IMR-90 (cell line): ENCODE data around the gene MYO1D. TPM values are rescaled to one million over a fixed set of nuclear protein-coding genes. Genes with fewer than 3 reads are reported as not detected.

ENCODE experiments used
- ATAC-seq: fragments of 200-7000 bp; cut with Tn5 transposase; 2 replicates; pipeline ENCODE4 v1.9.1; 2020; ENCODE audit warnings: low read depth, mild to moderate bottlenecking, moderate library complexity
- BruUV-seq: library from RNA; stranded (reverse); fragments of 400-500 nt; replicated peaks from 2 replicates; lab custom pipeline; 2021; lab: Mats Ljungman, UMichigan
- CTCF ChIA-PET: fragments of 300-600 bp; formaldehyde crosslinking; extraction: SDS; loops from one replicate; lab custom pipeline; 2021; ENCODE audit warnings: antibody characterized with exemption; lab: Yijun Ruan, JAX
- POLR2A ChIA-PET: fragments of 300-600 bp; sonication (Branson Sonifier 250); formaldehyde crosslinking; loops from one replicate; lab custom pipeline; 2022; ENCODE audit warnings: antibody characterized with exemption; ENCODE audit not compliant: unreplicated experiment; lab: Charles Lee
- DNase-seq: peaks from one replicate; pipeline ENCODE4 v3.0.0; 2013
- H2AFZ ChIP-seq: replicated peaks from 2 replicates; pipeline ENCODE3; 2013; ENCODE audit warnings: low read length, mild to moderate bottlenecking; ENCODE audit not compliant: poor library complexity
- H2AK5ac ChIP-seq: 2 replicates; pipeline ENCODE4 v1.6.1; 2013; ENCODE audit warnings: low read depth, low read length, inconsistent platforms
- H2AK9ac ChIP-seq: replicated peaks from 2 replicates; pipeline ENCODE3; 2013; ENCODE audit warnings: mild to moderate bottlenecking, low read depth, low read length, moderate library complexity; ENCODE audit not compliant: poor library complexity
- H2BK120ac ChIP-seq: 2 replicates; pipeline ENCODE4 v1.6.1; 2013; ENCODE audit warnings: low read depth, low read length, inconsistent platforms
- H2BK15ac ChIP-seq: 3 replicates; pipeline ENCODE4 v1.6.1; 2013; ENCODE audit warnings: low read depth, low read length, inconsistent platforms
- H2BK20ac ChIP-seq: 2 replicates; pipeline ENCODE4 v1.6.1; 2013; ENCODE audit warnings: low read depth, mild to moderate bottlenecking, inconsistent platforms, low read length, moderate library complexity
- H2BK5ac ChIP-seq: 2 replicates; pipeline ENCODE4 v1.6.1; 2013; ENCODE audit warnings: mild to moderate bottlenecking, low read depth, low read length, inconsistent platforms; ENCODE audit not compliant: poor library complexity, severe bottlenecking
- H3K14ac ChIP-seq: replicated peaks from 2 replicates; pipeline ENCODE4 v1.6.1; 2013; ENCODE audit warnings: low read depth, low read length, inconsistent platforms
- H3K18ac ChIP-seq: 2 replicates; pipeline ENCODE4 v1.6.1; 2013; ENCODE audit warnings: low read depth, low read length, control low read depth
- H3K23ac ChIP-seq: 2 replicates; pipeline ENCODE4 v1.6.1; 2013; ENCODE audit warnings: low read depth, low read length, inconsistent platforms
- H3K27ac ChIP-seq: 2 replicates; pipeline ENCODE4 v1.5.1; 2013; ENCODE audit warnings: mild to moderate bottlenecking, control low read depth, low read length; ENCODE audit not compliant: insufficient read depth
- H3K27me3 ChIP-seq: 2 replicates; pipeline ENCODE4 v1.6.1; 2013; ENCODE audit warnings: low read length; ENCODE audit not compliant: control insufficient read depth, insufficient read depth
- H3K36me3 ChIP-seq: 2 replicates; pipeline ENCODE4 v1.6.1; 2013; ENCODE audit warnings: low read length, mixed read lengths; ENCODE audit not compliant: control insufficient read depth, insufficient read depth
- H3K4ac ChIP-seq: 2 replicates; pipeline ENCODE4 v1.6.1; 2013; ENCODE audit warnings: low read depth, low read length, inconsistent platforms
- H3K4me1 ChIP-seq: 2 replicates; pipeline ENCODE4 v1.6.1; 2013; ENCODE audit warnings: low read length, mixed read lengths; ENCODE audit not compliant: control insufficient read depth, insufficient read depth
- H3K4me2 ChIP-seq: 2 replicates; pipeline ENCODE4 v1.6.1; 2013; ENCODE audit warnings: low read depth, mild to moderate bottlenecking, control low read depth, low read length, moderate library complexity
- H3K4me3 ChIP-seq: 2 replicates; pipeline ENCODE4 v1.5.1; 2013; ENCODE audit warnings: low read depth, mild to moderate bottlenecking, control low read depth, low read length, moderate library complexity; ENCODE audit not compliant: insufficient read depth
- H3K56ac ChIP-seq: 2 replicates; pipeline ENCODE4 v1.6.1; 2013; ENCODE audit warnings: low read length, inconsistent platforms; ENCODE audit not compliant: insufficient read depth; ENCODE audit errors: extremely low read depth
- H3K79me1 ChIP-seq, 2 experiments: 2 replicates each; pipeline ENCODE4 v1.6.1; 2013; ENCODE audit warnings: low read length in 2 of 2, inconsistent platforms in 1 of 2, low read depth in 1 of 2
- H3K9ac ChIP-seq: 2 replicates; pipeline ENCODE4 v1.6.1; 2013; ENCODE audit warnings: low read depth, low read length, control low read depth
- H3K9me1 ChIP-seq: 2 replicates; pipeline ENCODE4 v1.6.1; 2013; ENCODE audit warnings: low read length, inconsistent platforms; ENCODE audit not compliant: insufficient read depth
- H3K9me3 ChIP-seq: 2 replicates; pipeline ENCODE4 v1.6.1; 2013; ENCODE audit warnings: low read length; ENCODE audit not compliant: control insufficient read depth, insufficient read depth
- H4K20me1 ChIP-seq: 2 replicates; pipeline ENCODE4 v1.6.1; 2013; ENCODE audit warnings: low read length, inconsistent platforms; ENCODE audit not compliant: insufficient read depth
- H4K5ac ChIP-seq: 2 replicates; pipeline ENCODE4 v1.6.1; 2013; ENCODE audit warnings: mild to moderate bottlenecking, low read depth, low read length, control low read depth
- H4K8ac ChIP-seq, 2 experiments: 2 replicates each; pipeline ENCODE4 v1.6.1; 2013; ENCODE audit warnings: low read depth in 2 of 2, low read length in 2 of 2, control low read depth in 1 of 2, inconsistent platforms in 1 of 2
- H4K91ac ChIP-seq: 2 replicates; pipeline ENCODE4 v1.6.1; 2013; ENCODE audit warnings: low read depth, low read length, inconsistent platforms; ENCODE audit not compliant: insufficient read depth
- BHLHE40 ChIP-seq: fragments of 150-350 bp; IDR thresholded peaks from 2 replicates; pipeline ENCODE4 v1.6.1; 2016; ENCODE audit warnings: mild to moderate bottlenecking, low read depth, low read length
- CEBPB ChIP-seq: IDR thresholded peaks from 2 replicates; pipeline ENCODE4 v1.6.1; 2012; ENCODE audit warnings: low read depth, low read length, improper control_type of control experiment
- CHD1 ChIP-seq: IDR thresholded peaks from 2 replicates; pipeline ENCODE4 v1.6.1; 2012; ENCODE audit warnings: low read depth, low read length, improper control_type of control experiment
- FOS ChIP-seq: fragments of 150-350 bp; IDR thresholded peaks from 2 replicates; pipeline ENCODE4 v1.6.1; 2016; ENCODE audit warnings: low read depth, low read length
- MAFK ChIP-seq: IDR thresholded peaks from 2 replicates; pipeline ENCODE4 v1.6.1; 2012; ENCODE audit warnings: low read depth, low read length, improper control_type of control experiment
- MAZ ChIP-seq: IDR thresholded peaks from 2 replicates; pipeline ENCODE4 v1.6.1; 2012; ENCODE audit warnings: low read depth, mild to moderate bottlenecking, low read length, improper control_type of control experiment, moderate library complexity, borderline replicate concordance
- MXI1 ChIP-seq: IDR thresholded peaks from 2 replicates; pipeline ENCODE4 v1.6.1; 2012; ENCODE audit warnings: low read depth, mild to moderate bottlenecking, low read length, moderate library complexity, borderline replicate concordance
- NFE2L2 ChIP-seq: fragments of 150-350 bp; IDR thresholded peaks from 2 replicates; pipeline ENCODE4 v1.6.1; 2016; ENCODE audit warnings: low read depth, mild to moderate bottlenecking, low read length
- POLR2A ChIP-seq: IDR thresholded peaks from 2 replicates; pipeline ENCODE4 v1.6.1; 2012; ENCODE audit warnings: mild to moderate bottlenecking, low read depth, low read length
- RAD21 ChIP-seq: IDR thresholded peaks from 2 replicates; pipeline ENCODE4 v1.6.1; 2012; ENCODE audit warnings: low read length, improper control_type of control experiment
- RFX5 ChIP-seq: IDR thresholded peaks from 2 replicates; pipeline ENCODE4 v1.8.0; 2012; ENCODE audit warnings: low read depth, mild to moderate bottlenecking, low read length, moderate library complexity
- SMC3 ChIP-seq: fragments of 150-350 bp; IDR thresholded peaks from 2 replicates; pipeline ENCODE4 v1.6.1; 2016; ENCODE audit warnings: low read depth, mild to moderate bottlenecking, antibody characterized with exemption, low read length, moderate library complexity
- whole genome bisulfite sequencing, 2 experiments: methylation state at CpG; one replicate each; pipeline versions ENCODE4 v1.1.5 to v1.1.7; 2013; ENCODE audit warnings: missing lambda C conversion rate in 2 of 2; ENCODE audit not compliant: insufficient read length in 1 of 2; ENCODE audit errors: extremely low coverage in 2 of 2; 5-methylcytosine and 5-hydroxymethylcytosine counted together
- dilution Hi-C: fragments of 300-500 bp; cut with HindIII; formaldehyde crosslinking; loops from one replicate; pipeline ENCODE4 v1.14.3; 2018; ENCODE audit warnings: low sequenced_read_pairs; ENCODE audit not compliant: unreplicated experiment
- in situ Hi-C: fragments of 300-500 bp; cut with MboI; formaldehyde crosslinking; loops from 3 replicates; pipeline ENCODE4 v1.14.3; 2019; ENCODE audit warnings: low sequenced_read_pairs, inconsistent platforms, mixed read lengths
- intact Hi-C: fragments of 100-400 bp; cut with micrococcal nuclease; formaldehyde crosslinking; loops from 2 replicates; pipeline ENCODE4 v1.10.0; 2022
- polyA plus RNA-seq, 3 experiments: library from polyadenylated mRNA; depleted of rRNA; stranded (reverse); fragments of >200 nt; gene quantifications; 2 replicates each; pipeline ENCODE4 v1.2.3, GENCODE V29; 2012; ENCODE audit warnings: low replicate concordance in 1 of 3
- total RNA-seq: library from RNA; depleted of rRNA; stranded (reverse); fragments of >200 nt; gene quantifications from 2 replicates; pipeline ENCODE4 v1.2.3, GENCODE V29; 2012
- TF ChIP-seq, protein P1 (sequence below): conservative IDR thresholded peaks from 2 replicates; pipeline ENCODE4 v1.5.1; 2012; ENCODE audit warnings: mild to moderate bottlenecking, low read depth, low read length, improper control_type of control experiment
- TF ChIP-seq, protein P2 (sequence below): fragments of 150-350 bp; IDR thresholded peaks from 2 replicates; pipeline ENCODE4 v1.6.1; 2016; ENCODE audit warnings: low read depth, mild to moderate bottlenecking, low read length, moderate library complexity, borderline replicate concordance
- TF ChIP-seq, protein P3 (sequence below): fragments of 150-350 bp; IDR thresholded peaks from 2 replicates; pipeline ENCODE4 v1.6.1; 2017; ENCODE audit warnings: mild to moderate bottlenecking, antibody characterized with exemption, low read length, low read depth

MYO1D gene
- total and polyA plus RNA-seq, 2 of the 4 experiments (the other 2 are of a cell fraction) = 0.63 to 0.90 TPM

DNA sequence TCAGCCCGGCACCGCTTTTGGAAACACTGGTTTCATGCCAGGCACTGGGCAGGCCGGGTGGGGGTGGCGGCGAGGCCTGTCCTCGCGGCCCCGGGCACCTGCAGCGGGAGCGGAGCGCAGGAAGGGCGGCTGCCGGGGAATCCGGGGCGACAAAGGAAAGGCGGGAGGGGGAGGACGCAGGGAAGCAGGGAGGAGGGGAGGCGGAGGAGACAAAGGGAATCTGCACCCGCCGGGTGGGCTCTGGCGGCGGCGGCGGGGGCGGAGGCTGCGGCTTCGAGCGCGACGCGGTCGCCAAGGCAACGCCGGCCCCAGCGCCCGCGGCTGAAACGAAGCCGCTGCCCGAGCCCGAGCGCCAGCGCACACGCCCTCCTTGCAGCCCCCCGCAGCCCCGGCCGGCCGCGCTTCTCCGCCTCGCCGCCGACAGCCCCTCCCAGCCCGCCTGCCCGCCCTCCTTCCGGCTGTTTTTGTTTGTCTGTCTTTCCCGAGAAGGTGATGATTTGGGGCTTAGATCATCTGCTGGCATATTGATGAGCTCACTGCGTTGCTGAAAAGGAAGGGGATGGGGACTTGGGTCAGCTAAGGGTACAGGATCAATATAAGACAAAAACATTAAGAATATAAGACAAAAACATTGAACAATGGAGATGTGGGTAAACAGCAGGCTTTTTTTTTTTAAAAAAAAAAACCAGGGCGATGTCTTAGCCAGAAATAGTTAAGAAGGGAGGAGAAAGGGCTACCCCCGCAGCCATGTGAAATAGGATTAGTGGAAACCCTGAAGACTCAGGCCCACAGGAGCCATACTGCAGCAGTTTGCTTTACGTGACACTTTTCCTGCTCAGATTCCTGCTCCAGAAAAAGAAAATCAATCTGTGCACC lies 357.5 kb downstream of the MYO1D start:
- H3K23ac ChIP-seq = no peak overlapping the region
- no peak overlapping the region for H2BK15ac ChIP-seq
- no peak overlapping the region for H3K9ac ChIP-seq
- no peaks in the 10 kb centered on the region for H4K20me1 ChIP-seq
- 0% methylated on average over 1 of the region's 61 CpGs; no CpG with 5 or more reads in 1 of the 2 experiments for WGBS, 2 experiments
- no peak overlapping the region for H2BK120ac ChIP-seq
- H3K4ac ChIP-seq = no peak overlapping the region
- H3K9me1 ChIP-seq = 0 out of 2 replicates have a peak, but pooled peaks cover 2% of the 10 kb centered on the region
- no peak overlapping the region for H2AK5ac ChIP-seq
- H3K4me3 ChIP-seq = peak overlapping the region; percentile 34
- ATAC-seq = peak; percentile 69
- H3K36me3 ChIP-seq = no peaks in the 10 kb centered on the region
- dilution Hi-C loops = no loop called here
- no peak overlapping the region for H4K91ac ChIP-seq
- no peaks in the 10 kb centered on the region; the same call in 1 of the 2 replicates for H3K4me1 ChIP-seq
- no peak overlapping the region for H3K14ac ChIP-seq
- H2BK20ac ChIP-seq = no peak overlapping the region
- ChIA-PET POLR2A (no interaction called here), CTCF (no interaction called here)
- H3K18ac ChIP-seq = no peak overlapping the region
- H4K8ac ChIP-seq = no peak overlapping the region; a peak in 1 of 4 replicates
- H3K79me1 ChIP-seq = no peaks in the 10 kb centered on the region
- no peak overlapping the region for H2BK5ac ChIP-seq
- no peak overlapping the region for H3K27ac ChIP-seq
- intact Hi-C loops = no loop called here
- no peak overlapping the region for H2AK9ac ChIP-seq
- H3K9me3 ChIP-seq = no peaks in the 10 kb centered on the region
- BruUV-seq = no TSS peak
- H4K5ac ChIP-seq = no peak overlapping the region
- in situ Hi-C loops = no loop called here
- no peak for DNase-seq
- H2AFZ ChIP-seq = peak overlapping the region; percentile 87
- H3K56ac ChIP-seq = no peak overlapping the region
- H3K4me2 ChIP-seq = peak overlapping the region; percentile 89
- peaks cover 19% of the 10 kb centered on the region for H3K27me3 ChIP-seq
- TF ChIP-seq CHD1 (no peak), NFE2L2 (no peak), RAD21 (no peak), BHLHE40 (no peak), FOS (no peak), MAFK (no peak), POLR2A (no peak), CEBPB (no peak), MAZ (no peak), MXI1 (no peak), RFX5 (no peak), SMC3 (no peak)
- TF ChIP-seq, protein P1, sequence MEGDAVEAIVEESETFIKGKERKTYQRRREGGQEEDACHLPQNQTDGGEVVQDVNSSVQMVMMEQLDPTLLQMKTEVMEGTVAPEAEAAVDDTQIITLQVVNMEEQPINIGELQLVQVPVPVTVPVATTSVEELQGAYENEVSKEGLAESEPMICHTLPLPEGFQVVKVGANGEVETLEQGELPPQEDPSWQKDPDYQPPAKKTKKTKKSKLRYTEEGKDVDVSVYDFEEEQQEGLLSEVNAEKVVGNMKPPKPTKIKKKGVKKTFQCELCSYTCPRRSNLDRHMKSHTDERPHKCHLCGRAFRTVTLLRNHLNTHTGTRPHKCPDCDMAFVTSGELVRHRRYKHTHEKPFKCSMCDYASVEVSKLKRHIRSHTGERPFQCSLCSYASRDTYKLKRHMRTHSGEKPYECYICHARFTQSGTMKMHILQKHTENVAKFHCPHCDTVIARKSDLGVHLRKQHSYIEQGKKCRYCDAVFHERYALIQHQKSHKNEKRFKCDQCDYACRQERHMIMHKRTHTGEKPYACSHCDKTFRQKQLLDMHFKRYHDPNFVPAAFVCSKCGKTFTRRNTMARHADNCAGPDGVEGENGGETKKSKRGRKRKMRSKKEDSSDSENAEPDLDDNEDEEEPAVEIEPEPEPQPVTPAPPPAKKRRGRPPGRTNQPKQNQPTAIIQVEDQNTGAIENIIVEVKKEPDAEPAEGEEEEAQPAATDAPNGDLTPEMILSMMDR = no peak
- TF ChIP-seq, protein P2, sequence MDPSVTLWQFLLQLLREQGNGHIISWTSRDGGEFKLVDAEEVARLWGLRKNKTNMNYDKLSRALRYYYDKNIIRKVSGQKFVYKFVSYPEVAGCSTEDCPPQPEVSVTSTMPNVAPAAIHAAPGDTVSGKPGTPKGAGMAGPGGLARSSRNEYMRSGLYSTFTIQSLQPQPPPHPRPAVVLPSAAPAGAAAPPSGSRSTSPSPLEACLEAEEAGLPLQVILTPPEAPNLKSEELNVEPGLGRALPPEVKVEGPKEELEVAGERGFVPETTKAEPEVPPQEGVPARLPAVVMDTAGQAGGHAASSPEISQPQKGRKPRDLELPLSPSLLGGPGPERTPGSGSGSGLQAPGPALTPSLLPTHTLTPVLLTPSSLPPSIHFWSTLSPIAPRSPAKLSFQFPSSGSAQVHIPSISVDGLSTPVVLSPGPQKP = no peak
- TF ChIP-seq, protein P3, sequence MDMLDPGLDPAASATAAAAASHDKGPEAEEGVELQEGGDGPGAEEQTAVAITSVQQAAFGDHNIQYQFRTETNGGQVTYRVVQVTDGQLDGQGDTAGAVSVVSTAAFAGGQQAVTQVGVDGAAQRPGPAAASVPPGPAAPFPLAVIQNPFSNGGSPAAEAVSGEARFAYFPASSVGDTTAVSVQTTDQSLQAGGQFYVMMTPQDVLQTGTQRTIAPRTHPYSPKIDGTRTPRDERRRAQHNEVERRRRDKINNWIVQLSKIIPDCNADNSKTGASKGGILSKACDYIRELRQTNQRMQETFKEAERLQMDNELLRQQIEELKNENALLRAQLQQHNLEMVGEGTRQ = no peak
